Mammary epithelial cell (primary cell): ENCODE measurements around the gene MYH13.

Experiments used
- CTCF ChIP-seq, 2 donors: IDR thresholded peaks in 1 of 2; conservative IDR thresholded peaks in 1 of 2; 2 replicates each; pipeline ENCODE4 v1.5.1; 2011 to 2012; ENCODE audit warnings: inconsistent platforms in 2 of 2, low read length in 2 of 2, mild to moderate bottlenecking in 2 of 2, control low read depth in 1 of 2, low read depth in 1 of 2; ENCODE audit not compliant: insufficient read depth in 1 of 2; ENCODE audit errors: extremely low read depth in 1 of 2
- EZH2 ChIP-seq: IDR thresholded peaks from 2 replicates; pipeline ENCODE4 v1.6.1; 2012; ENCODE audit warnings: low read length, inconsistent platforms, borderline replicate concordance

GRCh38 chr17:10403589-10403988, 30.8 kb upstream of the MYH13 start:
- no peak for TF ChIP-seq CTCF (conservative IDR thresholded peaks at IDR 0.05 in 1 of 2, IDR thresholded peaks at IDR 0.05 in 1 of 2; ENCODE audit: extremely low read depth in 1 of 2, insufficient read depth in 1 of 2, low read depth in 1 of 2, low read length in 2 of 2)
- no peak for TF ChIP-seq EZH2
